Measurements from ENCODE around the gene GATD1.

GATD1 gene

GRCh38 chr11:777288-778255, at the start of gene GATD1:
Gene GATD1 (minus strand): TSS chr11:777487. CDS start chr11:777462, 25 bp downstream.
- Histone ChIP-seq H3K4me2 (ENCODE audit: low read length) (peak within 1 kb of the TSS; percentile 87), H3K27me3 (ENCODE audit: control insufficient read depth, insufficient read depth, low read length) (no peaks in the 10 kb centered on the region), H3K4me1 (no peaks in the 10 kb centered on the region), H3K9ac (peak within 1 kb of the TSS; percentile 28), H2AFZ (peak within 1 kb of the TSS; percentile 93), H3K9me3 (ENCODE audit: control insufficient read depth, low read length) (no peaks in the 10 kb centered on the region), H3K4me3 (ENCODE audit: low read depth, low read length) (peak within 1 kb of the TSS; percentile 58), H3K79me2 (peaks cover 4% of the 10 kb centered on the region), H3K27ac (no peak within 1 kb of the TSS), H3K36me3 (ENCODE audit: control insufficient read depth, insufficient read depth, low read length) (no peaks in the 10 kb centered on the region)
- no peak for TF ChIP-seq CTCF (IDR thresholded peaks at IDR 0.05)

GRCh38 chr11:826836-827145, 49.5 kb upstream of the GATD1 start:
- H3K27me3 ChIP-seq (ENCODE audit: control insufficient read depth, insufficient read depth, low read length): no peaks in the 10 kb centered on the region
- no peak overlapping the region for H3K27ac ChIP-seq
- no peak for TF ChIP-seq CTCF (IDR thresholded peaks at IDR 0.05)
- H2AFZ ChIP-seq: peak overlapping the region; percentile 63
- H3K9me3 ChIP-seq (ENCODE audit: control insufficient read depth, low read length): no peaks in the 10 kb centered on the region
- H3K79me2 ChIP-seq: no peaks in the 10 kb centered on the region
- no peaks in the 10 kb centered on the region for H3K4me1 ChIP-seq
- no peak overlapping the region for H3K9ac ChIP-seq
- H3K36me3 ChIP-seq (ENCODE audit: control insufficient read depth, insufficient read depth, low read length): no peaks in the 10 kb centered on the region
- peak overlapping the region; percentile 77 for H3K4me2 ChIP-seq (ENCODE audit: low read length)
- peak overlapping the region; percentile 49 for H3K4me3 ChIP-seq (ENCODE audit: low read depth, low read length)

GRCh38 chr11:826227-826621, 48.9 kb upstream of the GATD1 start:
- H3K27ac ChIP-seq: no peak overlapping the region
- no peaks in the 10 kb centered on the region for H3K4me1 ChIP-seq
- no peak overlapping the region for H2AFZ ChIP-seq
- TF ChIP-seq CTCF (IDR thresholded peaks at IDR 0.05): no peak
- no peak overlapping the region for H3K9ac ChIP-seq
- no peaks in the 10 kb centered on the region for H3K36me3 ChIP-seq (ENCODE audit: control insufficient read depth, insufficient read depth, low read length)
- no peak overlapping the region for H3K4me2 ChIP-seq (ENCODE audit: low read length)
- H3K79me2 ChIP-seq: no peaks in the 10 kb centered on the region
- no peaks in the 10 kb centered on the region for H3K9me3 ChIP-seq (ENCODE audit: control insufficient read depth, low read length)
- no peak overlapping the region for H3K4me3 ChIP-seq (ENCODE audit: low read depth, low read length)
- no peaks in the 10 kb centered on the region for H3K27me3 ChIP-seq (ENCODE audit: control insufficient read depth, insufficient read depth, low read length)

- Histone ChIP-seq H3K27ac (no peak overlapping the region), H3K27me3 (ENCODE audit: control insufficient read depth, insufficient read depth, low read length) (no peaks in the 10 kb centered on the region), H3K4me1 (no peaks in the 10 kb centered on the region), H3K36me3 (ENCODE audit: control insufficient read depth, insufficient read depth, low read length) (no peaks in the 10 kb centered on the region), H3K4me2 (ENCODE audit: low read length) (no peak overlapping the region), H2AFZ (no peak overlapping the region), H3K79me2 (peaks cover 2% of the 10 kb centered on the region), H3K4me3 (ENCODE audit: low read depth, low read length) (no peak overlapping the region), H3K9me3 (ENCODE audit: control insufficient read depth, low read length) (no peaks in the 10 kb centered on the region), H3K9ac (no peak overlapping the region)
- TF ChIP-seq CTCF (IDR thresholded peaks at IDR 0.05): no peak
Measured at GRCh38 chr11:825366-826226, 48.3 kb upstream of the GATD1 start.
